ENCODE results near the gene DNAJC1.

DNAJC1 gene

GRCh38 chr10:21754410-21755011 lies 249.0 kb downstream of the DNAJC1 start:
- TF ChIP-seq CTCF (IDR thresholded peaks at IDR 0.05) (no peak), ZFX (IDR thresholded peaks at IDR 0.05; ENCODE audit: borderline replicate concordance) (no peak)
- no peak overlapping the region for H3K27ac ChIP-seq

- H3K27ac ChIP-seq = no peak overlapping the region
- TF ChIP-seq CTCF (IDR thresholded peaks at IDR 0.05) (no peak), ZFX (IDR thresholded peaks at IDR 0.05; ENCODE audit: borderline replicate concordance) (no peak)
These were observed 249.8 kb downstream of the DNAJC1 start for GRCh38 chr10:21753497-21754270.

- no peak overlapping the region for H3K27ac ChIP-seq
These were observed 251.9 kb downstream of the DNAJC1 start for GRCh38 chr10:21751341-21752310.

GRCh38 chr10:21750424-21750823 lies 253.1 kb downstream of the DNAJC1 start:
- H3K27ac ChIP-seq = no peak overlapping the region

More at GRCh38 chr10:21751341-21752310, 251.9 kb downstream of the DNAJC1 start:
- TF ChIP-seq CTCF (IDR thresholded peaks at IDR 0.05) = no peak
- TF ChIP-seq ZFX (IDR thresholded peaks at IDR 0.05; ENCODE audit: borderline replicate concordance) = no peak

GRCh38 chr10:21749788-21750187 lies 253.7 kb downstream of the DNAJC1 start:
- no peak for TF ChIP-seq ZFX (IDR thresholded peaks at IDR 0.05; ENCODE audit: borderline replicate concordance)
- no peak for TF ChIP-seq CTCF (IDR thresholded peaks at IDR 0.05)
- H3K27ac ChIP-seq = no peak overlapping the region

More at GRCh38 chr10:21750424-21750823, 253.1 kb downstream of the DNAJC1 start:
- TF ChIP-seq ZFX (IDR thresholded peaks at IDR 0.05; ENCODE audit: borderline replicate concordance) (no peak), CTCF (IDR thresholded peaks at IDR 0.05) (no peak)

GRCh38 chr10:21747809-21748208 lies 255.7 kb downstream of the DNAJC1 start:
- H3K27ac ChIP-seq = no peak overlapping the region
- TF ChIP-seq CTCF (IDR thresholded peaks at IDR 0.05) (no peak), ZFX (IDR thresholded peaks at IDR 0.05; ENCODE audit: borderline replicate concordance) (no peak)

Data from 22Rv1 (cell line).